ENCODE results near the gene VEPH1.

Gene VEPH1

GRCh38 chr3:157388976-157389375 is 114.2 kb downstream of the VEPH1 start:
- DNase-seq (ENCODE audit: low read depth, low spot score): no peak

- DNase-seq (ENCODE audit: low read depth, low spot score): no peak
These were observed 115.3 kb downstream of the VEPH1 start for GRCh38 chr3:157387708-157388435.

- no peak for DNase-seq (ENCODE audit: low read depth, low spot score)
These were observed 118.7 kb downstream of the VEPH1 start for GRCh38 chr3:157384491-157384890.

DNA sequence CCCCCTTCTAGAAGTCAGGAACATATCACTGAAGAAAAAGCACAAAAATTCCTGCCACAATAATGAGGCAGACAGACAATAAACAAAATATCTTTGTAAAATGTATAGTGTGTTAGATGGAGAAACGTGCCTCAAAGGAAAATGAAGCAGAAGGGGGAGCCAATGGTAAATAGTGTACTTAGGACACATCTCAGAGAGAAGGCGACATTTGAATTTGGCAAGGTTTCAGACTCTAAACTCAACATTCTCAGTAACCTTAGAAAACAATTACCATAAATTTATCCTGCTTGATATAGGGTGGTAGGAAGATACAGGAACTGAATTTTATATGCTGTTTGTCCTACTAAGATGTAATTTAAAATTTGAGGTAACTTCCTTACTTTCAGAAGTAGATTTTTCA is 119.2 kb downstream of the VEPH1 start:
- no peak for DNase-seq (ENCODE audit: low read depth, low spot score)

DNA sequence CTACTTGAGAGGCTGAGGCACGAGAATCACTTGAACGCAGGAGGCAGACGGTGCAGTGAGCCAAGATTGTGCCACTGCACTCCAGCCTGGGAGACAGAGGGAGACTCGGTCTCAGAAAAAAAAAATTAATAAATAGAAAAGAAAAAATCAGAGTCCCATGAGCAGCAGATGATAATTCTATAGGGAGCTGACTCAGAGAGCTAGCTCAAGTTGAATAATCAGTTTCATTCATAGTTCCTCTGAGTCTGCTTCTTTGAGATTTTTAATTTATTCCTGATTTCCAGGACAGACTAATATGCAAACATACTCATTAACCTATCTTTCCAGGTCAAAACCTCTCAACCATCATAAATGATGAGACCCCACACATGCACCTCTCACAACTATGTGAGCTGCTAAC is 121.6 kb downstream of the VEPH1 start:
- DNase-seq (ENCODE audit: low read depth, low spot score): no peak

DNA sequence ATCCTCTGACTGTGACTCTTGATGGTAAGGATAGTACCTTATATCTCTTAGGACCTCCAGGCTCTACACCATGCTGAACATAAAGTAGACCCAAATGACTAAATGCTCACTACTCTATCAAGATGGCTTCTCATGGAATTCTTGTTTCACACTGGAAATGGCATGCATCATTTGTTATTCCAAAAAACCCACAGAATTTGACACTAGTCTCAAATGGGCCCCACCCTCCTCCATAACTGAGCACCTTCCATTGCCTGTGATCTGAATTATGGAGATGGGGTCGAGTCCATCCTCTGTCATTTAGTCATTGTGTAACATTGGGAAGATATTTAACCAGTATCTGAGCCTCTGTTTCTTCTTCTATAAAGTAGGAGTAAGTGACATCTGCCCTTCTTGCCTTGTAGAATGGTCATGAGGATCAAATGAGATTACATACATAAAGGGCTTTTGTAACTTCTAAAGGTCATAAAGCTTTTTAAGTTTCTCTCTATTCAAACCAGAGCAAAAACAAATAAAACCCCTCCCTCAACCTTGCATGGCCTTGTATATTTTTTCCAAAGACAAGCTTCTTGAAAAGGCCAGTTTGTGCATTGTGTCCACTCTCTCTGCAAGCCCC is 123.6 kb downstream of the VEPH1 start:
- no peak for DNase-seq (ENCODE audit: low read depth, low spot score)

- DNase-seq (ENCODE audit: low read depth, low spot score): no peak
These were observed 126.5 kb downstream of the VEPH1 start for GRCh38 chr3:157376603-157377300.

GRCh38 chr3:157375342-157375986 is 127.8 kb downstream of the VEPH1 start:
- no peak for DNase-seq (ENCODE audit: low read depth, low spot score)

DNA sequence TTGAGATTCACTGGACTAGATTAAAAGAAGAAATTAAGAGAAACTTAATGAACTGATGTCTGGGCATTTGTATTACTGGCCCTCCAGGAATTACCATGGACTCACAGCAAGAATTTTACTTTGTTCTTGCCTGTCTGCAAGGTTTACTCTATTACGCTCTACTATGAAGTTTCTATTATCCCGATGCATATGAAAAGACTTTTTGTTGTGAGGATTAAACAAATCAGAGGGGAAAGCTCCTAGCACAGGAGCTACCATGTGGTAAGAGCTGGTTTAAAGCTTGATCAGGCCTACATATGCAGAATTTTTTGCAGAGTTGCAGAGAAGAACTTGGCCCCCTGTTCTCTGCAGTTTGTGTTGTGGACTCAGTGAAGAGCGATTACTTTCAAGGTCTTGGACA is 128.3 kb downstream of the VEPH1 start:
- DNase-seq (ENCODE audit: low read depth, low spot score): no peak

- no peak for DNase-seq (ENCODE audit: low read depth, low spot score)
These were observed 129.4 kb downstream of the VEPH1 start for GRCh38 chr3:157373783-157374182.

DNA sequence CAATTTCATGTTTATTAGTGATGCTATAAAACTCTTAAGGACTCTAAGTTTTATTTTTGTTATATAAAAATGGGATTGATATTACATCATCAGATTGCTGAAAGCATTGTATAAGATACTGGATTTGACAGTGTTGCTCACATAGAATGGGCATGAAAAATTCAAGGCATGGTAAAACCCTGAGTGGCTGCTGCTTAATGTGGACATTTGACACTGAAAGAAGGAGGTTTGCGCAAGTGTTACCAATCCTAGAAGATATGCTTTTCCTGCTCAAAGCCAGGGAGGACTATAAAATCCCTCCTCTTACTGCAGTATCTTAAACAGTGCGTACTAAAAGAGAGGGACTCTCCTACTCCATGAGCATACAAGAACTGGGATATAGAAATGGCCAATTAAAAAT is 132.3 kb downstream of the VEPH1 start:
- no peak for DNase-seq (ENCODE audit: low read depth, low spot score)

- DNase-seq (ENCODE audit: low read depth, low spot score): peak; percentile 88
These were observed 133.3 kb downstream of the VEPH1 start for GRCh38 chr3:157369727-157370421.

GRCh38 chr3:157368171-157368570 is 135.0 kb downstream of the VEPH1 start:
- no peak for DNase-seq (ENCODE audit: low read depth, low spot score)

GRCh38 chr3:157363393-157363792 is 139.8 kb downstream of the VEPH1 start:
- DNase-seq (ENCODE audit: low read depth, low spot score): no peak

DNA sequence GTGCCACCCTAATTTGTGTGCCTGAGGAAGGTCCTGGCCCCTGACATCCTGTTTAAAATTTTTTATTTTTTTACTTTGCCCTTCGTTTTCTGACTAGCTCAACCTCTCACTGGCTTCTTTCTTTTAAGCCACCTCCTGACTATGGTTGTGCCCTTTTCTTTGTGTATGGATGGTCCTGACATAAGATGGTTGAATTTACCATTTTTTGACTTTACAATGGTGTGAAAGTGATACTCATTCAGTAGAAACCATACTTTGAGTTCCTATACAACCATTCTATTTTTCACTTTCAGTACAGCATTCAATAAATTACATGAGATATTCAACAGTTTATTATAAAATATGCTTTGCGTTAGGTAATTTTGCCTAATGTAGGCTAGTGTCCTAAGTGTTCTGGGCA is 140.9 kb downstream of the VEPH1 start:
- no peak for DNase-seq (ENCODE audit: low read depth, low spot score)

DNA sequence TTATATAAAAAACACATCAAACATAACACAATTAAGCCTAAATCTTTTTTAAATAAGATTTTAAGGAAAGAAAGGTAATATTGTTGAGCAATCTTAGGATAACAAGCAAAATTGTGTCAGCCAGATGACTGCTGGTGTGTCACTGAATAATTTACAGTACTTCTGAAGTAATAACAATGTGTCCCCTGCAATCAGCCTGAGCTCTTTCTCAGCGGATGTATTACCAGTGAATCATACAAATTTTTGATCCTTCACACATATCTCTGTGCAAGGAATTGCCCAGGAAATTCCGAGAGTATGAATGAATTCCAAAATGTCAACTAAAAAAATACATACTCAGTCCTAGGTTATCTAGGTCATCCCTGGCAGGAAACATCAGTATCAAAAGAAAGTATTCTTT is 143.2 kb downstream of the VEPH1 start:
- DNase-seq (ENCODE audit: low read depth, low spot score): no peak

DNA sequence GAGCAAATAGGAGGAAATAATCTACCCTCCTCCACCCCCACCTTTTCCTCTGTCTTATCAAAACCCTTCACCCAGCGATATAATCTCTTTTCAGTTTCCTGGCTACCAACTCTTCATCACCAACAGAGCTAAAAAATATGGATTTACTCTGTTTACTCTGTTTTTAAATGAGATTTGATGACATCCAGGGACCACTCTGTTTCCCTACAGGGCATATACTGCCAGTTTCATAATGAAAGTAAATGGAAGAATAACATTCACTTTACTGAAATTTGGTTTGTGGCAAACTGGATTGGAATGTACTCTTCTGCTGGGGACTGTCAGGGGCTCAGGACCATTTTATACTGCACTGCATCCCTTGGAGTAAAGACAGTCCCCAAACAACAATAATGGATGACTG is 146.7 kb downstream of the VEPH1 start:
- no peak for DNase-seq (ENCODE audit: low read depth, low spot score)

- DNase-seq (ENCODE audit: low read depth, low spot score): no peak
These were observed 147.9 kb downstream of the VEPH1 start for GRCh38 chr3:157355276-157355675.

GRCh38 chr3:157354722-157355121 is 148.5 kb downstream of the VEPH1 start:
- no peak for DNase-seq (ENCODE audit: low read depth, low spot score)

GRCh38 chr3:157354254-157354653 is 149.0 kb downstream of the VEPH1 start:
- DNase-seq (ENCODE audit: low read depth, low spot score): no peak

- DNase-seq (ENCODE audit: low read depth, low spot score): no peak
These were observed 149.6 kb downstream of the VEPH1 start for GRCh38 chr3:157353652-157354051.

DNA sequence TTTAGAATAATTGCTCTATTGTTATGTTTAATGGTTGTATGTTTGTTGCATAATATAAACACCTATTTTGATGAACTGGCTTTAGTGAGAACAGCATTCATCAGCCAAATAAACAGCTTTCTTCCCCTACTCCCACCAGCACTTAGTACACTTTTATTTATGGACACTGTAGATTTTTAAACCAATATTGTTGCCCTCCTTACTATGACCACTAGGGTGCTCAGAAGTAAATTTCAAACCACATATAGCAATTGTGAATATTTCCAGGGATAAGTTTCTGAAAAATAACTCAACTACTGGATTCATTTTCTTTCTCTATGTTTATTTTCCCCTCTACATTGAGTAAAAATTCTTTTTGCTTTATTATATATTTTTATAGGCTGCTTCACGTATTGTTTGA is 151.2 kb downstream of the VEPH1 start:
- no peak for DNase-seq (ENCODE audit: low read depth, low spot score)

Data from brain pericyte (primary cell).